Measurements from ENCODE around the gene ACTA2. TPM values are rescaled to one million over a fixed set of nuclear protein-coding genes. Genes with fewer than 3 reads are reported as not detected.

Gene ACTA2
- total and polyA plus RNA-seq, 9 donors = 154 to 5,219 (median 777) TPM

DNA sequence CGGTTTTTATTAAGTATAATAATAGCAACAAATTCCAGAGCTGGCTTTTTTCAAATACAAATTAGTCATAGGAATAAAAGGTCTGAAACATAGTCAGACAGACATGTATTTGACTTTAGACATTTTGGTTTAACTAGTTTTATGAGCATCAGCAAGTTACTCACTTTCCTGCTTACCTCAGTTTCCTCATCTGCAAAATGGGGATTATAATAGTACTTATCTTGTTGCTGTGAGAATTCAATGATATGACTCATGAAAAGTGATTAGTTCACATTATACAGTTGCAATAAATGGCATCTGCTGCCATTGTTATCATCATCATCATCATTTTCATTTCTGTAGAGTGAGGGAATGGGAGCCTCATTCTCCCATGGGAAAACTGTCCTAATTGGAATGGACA is 33.5 kb downstream of the ACTA2 start:
- DNase-seq = no peak
- Histone ChIP-seq H3K27ac (no peak overlapping the region), H3K4me1 (ENCODE audit: insufficient read depth) (peaks cover 5% of the 10 kb centered on the region), H3K27me3 (no peaks in the 10 kb centered on the region), H3K36me3 (no peaks in the 10 kb centered on the region), H3K4me3 (no peak overlapping the region), H3K9me3 (no peaks in the 10 kb centered on the region)
- intact Hi-C loops (cut with DNase I) = no loop called here
- WGBS, 3 donors = 33 to 58% (median 35%) methylated on average over 1 of the region's 1 CpG
- TF ChIP-seq, protein P1, sequence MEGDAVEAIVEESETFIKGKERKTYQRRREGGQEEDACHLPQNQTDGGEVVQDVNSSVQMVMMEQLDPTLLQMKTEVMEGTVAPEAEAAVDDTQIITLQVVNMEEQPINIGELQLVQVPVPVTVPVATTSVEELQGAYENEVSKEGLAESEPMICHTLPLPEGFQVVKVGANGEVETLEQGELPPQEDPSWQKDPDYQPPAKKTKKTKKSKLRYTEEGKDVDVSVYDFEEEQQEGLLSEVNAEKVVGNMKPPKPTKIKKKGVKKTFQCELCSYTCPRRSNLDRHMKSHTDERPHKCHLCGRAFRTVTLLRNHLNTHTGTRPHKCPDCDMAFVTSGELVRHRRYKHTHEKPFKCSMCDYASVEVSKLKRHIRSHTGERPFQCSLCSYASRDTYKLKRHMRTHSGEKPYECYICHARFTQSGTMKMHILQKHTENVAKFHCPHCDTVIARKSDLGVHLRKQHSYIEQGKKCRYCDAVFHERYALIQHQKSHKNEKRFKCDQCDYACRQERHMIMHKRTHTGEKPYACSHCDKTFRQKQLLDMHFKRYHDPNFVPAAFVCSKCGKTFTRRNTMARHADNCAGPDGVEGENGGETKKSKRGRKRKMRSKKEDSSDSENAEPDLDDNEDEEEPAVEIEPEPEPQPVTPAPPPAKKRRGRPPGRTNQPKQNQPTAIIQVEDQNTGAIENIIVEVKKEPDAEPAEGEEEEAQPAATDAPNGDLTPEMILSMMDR (IDR thresholded peaks at IDR 0.05) = no peak
- TF ChIP-seq EP300 (IDR thresholded peaks at IDR 0.05) (no peak), POLR2A (IDR thresholded peaks at IDR 0.05) (no peak)

DNA sequence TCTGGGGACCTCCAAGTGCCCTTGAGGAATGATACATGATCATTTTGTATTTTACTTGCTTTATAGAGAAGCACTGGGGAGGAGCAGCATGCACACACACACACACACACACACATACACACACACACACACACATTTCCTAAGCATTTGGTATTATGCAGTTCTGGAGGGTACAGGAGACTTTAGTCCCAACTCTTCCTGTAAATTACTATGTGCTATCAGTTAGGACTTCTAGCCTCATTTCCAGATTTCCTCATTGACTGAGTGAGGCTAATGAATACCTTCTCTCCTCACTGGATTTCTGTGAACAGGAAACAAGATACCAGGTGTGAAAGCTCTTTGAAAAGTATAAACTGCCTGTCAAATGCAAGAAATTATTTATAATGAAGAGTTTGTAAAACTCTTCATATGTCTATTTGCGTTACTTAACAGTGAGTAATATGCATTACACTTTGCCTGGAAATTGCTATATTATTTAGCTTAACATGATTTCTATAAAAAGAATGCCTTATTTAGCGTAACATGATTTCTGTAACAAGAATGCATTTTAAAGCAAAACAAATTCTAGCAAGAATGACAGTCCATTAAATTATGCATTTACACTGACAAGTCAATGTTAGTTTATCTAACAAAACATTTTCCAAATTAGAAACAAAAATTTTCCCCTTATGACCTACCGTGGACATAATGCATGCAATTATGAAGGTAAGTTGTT is 34.2 kb downstream of the ACTA2 start:
- Histone ChIP-seq H3K4me3 (no peak overlapping the region), H3K36me3 (no peaks in the 10 kb centered on the region), H3K9me3 (no peaks in the 10 kb centered on the region), H3K27me3 (no peaks in the 10 kb centered on the region), H3K27ac (no peak overlapping the region), H3K4me1 (ENCODE audit: insufficient read depth) (peaks cover 5% of the 10 kb centered on the region)
- 81 to 90% (median 89%) methylated on average over 3 of the region's 3 CpGs for WGBS, 3 donors
- TF ChIP-seq EP300 (IDR thresholded peaks at IDR 0.05) = no peak
- TF ChIP-seq, protein P1 (IDR thresholded peaks at IDR 0.05) = no peak
- no peak for TF ChIP-seq POLR2A (IDR thresholded peaks at IDR 0.05)
- no peak for DNase-seq
- intact Hi-C loops (cut with DNase I) = no loop called here

DNA sequence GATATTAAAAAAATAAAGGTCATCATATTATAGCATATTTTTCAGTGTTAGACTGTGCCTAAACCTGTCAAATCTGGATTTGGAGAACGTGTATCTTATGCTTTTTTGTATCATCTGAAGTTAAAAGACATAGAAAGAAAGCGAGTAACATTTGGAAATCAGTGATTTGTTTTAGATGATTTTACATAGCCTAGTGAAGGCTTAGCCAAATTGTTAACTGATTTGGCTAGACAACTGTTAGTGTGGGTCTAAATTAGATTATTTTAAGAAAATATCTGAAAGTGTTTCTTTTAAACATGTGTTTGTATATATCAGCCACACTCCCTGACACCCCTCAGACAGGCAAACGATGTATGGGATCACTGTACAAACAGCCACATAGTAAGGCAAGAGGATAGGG is 35.6 kb downstream of the ACTA2 start:
- H3K27ac ChIP-seq = no peak overlapping the region
- no peaks in the 10 kb centered on the region for H3K9me3 ChIP-seq
- 83 to 90% (median 85%) methylated on average over 3 of the region's 3 CpGs for whole genome bisulfite sequencing, 3 donors
- peaks cover 5% of the 10 kb centered on the region for H3K4me1 ChIP-seq (ENCODE audit: insufficient read depth)
- intact Hi-C loops (cut with DNase I) = no loop called here
- no peaks in the 10 kb centered on the region for H3K27me3 ChIP-seq
- TF ChIP-seq EP300 (IDR thresholded peaks at IDR 0.05) (no peak), POLR2A (IDR thresholded peaks at IDR 0.05) (no peak)
- TF ChIP-seq, protein P1 (IDR thresholded peaks at IDR 0.05) = no peak
- no peak overlapping the region for H3K4me3 ChIP-seq
- no peaks in the 10 kb centered on the region for H3K36me3 ChIP-seq
- DNase-seq = no peak

DNA sequence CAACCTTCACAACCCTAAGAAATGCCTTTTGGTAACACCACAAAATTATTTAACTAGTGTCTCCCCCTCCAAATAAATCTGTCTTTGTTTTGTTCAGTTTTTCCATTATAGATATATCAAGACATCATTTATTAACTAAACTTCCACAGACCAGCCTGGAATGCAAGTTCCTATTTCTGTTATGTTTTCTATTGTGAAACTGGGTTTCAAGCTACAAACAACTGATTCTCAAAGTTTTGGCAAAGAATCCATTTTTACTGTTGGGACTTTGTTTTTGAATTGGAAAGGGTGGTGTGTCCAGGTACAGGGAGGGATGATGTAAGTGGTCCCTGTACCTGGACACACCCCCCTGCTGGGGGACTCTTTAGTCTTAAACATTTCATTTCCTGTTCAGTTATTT is 36.3 kb downstream of the ACTA2 start:
- Histone ChIP-seq H3K4me1 (ENCODE audit: insufficient read depth) (peaks cover 4% of the 10 kb centered on the region), H3K27ac (no peak overlapping the region), H3K9me3 (no peaks in the 10 kb centered on the region), H3K36me3 (no peaks in the 10 kb centered on the region), H3K27me3 (no peaks in the 10 kb centered on the region), H3K4me3 (no peak overlapping the region)
- DNase-seq = no peak
- no peak for TF ChIP-seq POLR2A (IDR thresholded peaks at IDR 0.05)
- TF ChIP-seq, protein P1 (IDR thresholded peaks at IDR 0.05) = no peak
- no peak for TF ChIP-seq EP300 (IDR thresholded peaks at IDR 0.05)
- intact Hi-C loops (cut with DNase I) = no loop called here
